ENCODE data around the gene AOC1. TPM values are rescaled to one million over a fixed set of nuclear protein-coding genes. Genes with fewer than 3 reads are reported as not detected.

The AOC1 gene
- total RNA-seq, 1 donor from 2014 or later = 0.17 TPM

DNA sequence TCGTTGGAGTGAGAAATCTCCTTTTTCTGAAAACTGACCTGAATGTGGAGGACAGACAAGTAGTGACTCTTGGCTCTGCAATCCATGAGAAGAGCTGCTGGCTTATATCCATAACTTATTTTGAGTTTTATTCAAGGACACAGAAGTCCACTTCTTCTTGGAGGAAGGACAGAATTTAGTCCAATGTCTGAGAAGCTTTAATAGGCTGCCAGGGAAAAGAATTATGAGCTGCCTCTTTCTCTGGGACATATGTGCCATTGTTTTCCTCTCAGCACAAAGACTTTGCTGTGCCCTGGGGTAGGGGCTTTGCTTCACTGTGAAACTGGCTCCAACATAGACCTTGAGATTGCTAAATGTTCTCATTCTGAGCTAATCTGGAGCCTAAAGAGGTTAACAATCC, 20.5 kb upstream of the AOC1 start:
- intact Hi-C loops (cut with micrococcal nuclease) = no loop called here
- no peak for ATAC-seq

DNA sequence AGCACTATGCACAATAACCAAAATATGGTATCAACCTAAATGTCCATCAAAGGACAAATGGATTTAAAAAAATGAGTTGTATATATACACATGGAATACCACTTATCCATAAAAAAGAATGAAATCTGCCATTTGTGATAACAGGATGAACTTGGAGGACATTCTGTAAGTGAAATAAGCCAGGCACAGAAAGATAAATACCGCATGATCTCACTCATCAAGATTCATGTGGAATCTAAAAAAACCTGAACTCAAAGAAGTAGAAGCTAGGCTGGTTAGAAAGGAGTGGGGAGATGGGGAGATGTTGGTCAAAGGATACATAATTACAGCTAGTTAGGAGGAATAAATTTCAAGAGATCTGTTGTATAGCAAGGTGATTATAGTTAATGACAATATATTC, 17.3 kb upstream of the AOC1 start:
- DNase-seq = no peak
- intact Hi-C loops (cut with micrococcal nuclease) = no loop called here
- no peak for ATAC-seq

More for the DNA sequence above, 20.5 kb upstream of the AOC1 start:
- no peak for DNase-seq

DNA sequence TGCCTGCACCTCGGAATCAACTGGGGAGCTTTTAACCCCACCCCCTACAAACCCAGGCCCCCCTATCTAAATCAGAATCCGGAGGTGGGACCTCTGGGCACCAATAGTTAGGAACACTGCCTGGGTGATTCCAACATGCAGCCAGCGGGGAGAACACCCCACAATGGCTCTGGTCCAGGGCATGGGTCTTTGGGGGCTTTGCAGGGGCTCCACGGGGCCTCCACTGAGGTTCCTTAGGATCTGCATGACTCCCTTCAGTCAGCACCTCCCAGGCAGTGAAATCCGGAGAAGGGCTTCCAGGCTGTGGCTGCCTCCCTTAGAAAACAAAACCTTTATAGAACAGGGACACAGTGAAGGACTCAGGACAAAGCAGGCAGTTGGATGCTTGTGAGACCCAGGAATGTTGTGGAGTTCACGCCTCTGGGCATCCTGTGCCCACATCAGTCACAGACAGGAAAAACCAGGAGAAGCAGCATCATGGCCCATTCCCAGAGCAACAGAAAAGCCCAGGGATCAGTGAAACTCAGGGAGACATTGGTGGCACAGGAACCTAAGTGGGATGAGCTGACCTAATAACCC, 16.5 kb upstream of the AOC1 start:
- intact Hi-C loops (cut with micrococcal nuclease) = no loop called here
- ATAC-seq (no peak), DNase-seq (no peak)

DNA sequence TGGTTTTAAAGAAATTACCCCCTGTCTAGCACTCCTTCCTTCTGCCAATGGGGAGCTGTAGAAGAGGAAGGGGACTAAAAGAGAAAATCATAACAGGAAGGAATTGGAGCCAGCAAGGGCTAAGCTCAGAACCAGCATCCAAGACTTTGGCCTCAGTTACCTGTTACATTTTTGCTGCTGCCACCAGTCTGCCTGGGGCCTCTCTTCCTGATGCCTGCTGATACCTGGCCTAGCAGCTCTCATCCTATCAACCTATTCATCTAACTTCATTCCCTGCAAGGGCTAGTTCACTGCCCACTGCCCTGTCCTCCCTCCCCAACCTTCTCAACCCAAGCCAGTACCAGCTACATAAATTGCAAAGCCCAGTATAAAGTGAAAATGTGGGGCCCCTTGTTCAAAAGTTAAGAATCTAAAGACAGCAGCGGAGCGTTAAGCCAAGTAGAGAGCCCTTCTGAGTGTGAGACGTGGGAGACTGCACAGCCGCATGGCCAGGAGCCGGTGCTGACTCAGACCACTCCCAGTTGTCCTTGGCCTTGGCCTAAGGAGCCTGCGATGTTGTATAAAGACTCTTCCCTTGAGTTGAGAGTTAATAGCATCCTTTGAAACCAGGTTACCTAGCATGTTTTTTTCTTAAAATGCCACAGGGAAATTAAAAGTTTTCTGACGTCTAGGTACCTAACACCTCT, 13.2 kb upstream of the AOC1 start:
- DNase-seq (no peak), ATAC-seq (no peak)
- intact Hi-C loops (cut with micrococcal nuclease) = no loop called here

DNA sequence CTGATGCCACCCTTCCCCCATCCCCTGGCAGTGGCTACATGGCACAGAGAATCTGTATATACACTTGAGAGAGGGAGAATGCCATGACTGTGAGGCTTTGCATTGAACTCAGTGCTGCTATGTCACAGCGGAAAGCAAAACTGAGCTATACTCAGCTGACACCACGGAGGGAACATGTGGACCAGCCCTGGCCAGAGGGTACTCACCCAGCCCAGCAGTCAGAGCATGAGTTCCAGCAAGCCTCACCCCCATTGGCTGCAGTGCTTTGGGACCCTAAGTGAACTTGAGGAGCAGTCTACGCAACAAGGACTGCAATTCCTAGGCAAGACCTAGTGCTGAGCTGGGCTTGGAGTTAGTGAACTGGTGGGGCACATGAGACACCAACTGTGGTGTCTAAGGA, 10.3 kb upstream of the AOC1 start:
- ATAC-seq = no peak
- intact Hi-C loops (cut with micrococcal nuclease) = no loop called here
- DNase-seq = no peak

DNA sequence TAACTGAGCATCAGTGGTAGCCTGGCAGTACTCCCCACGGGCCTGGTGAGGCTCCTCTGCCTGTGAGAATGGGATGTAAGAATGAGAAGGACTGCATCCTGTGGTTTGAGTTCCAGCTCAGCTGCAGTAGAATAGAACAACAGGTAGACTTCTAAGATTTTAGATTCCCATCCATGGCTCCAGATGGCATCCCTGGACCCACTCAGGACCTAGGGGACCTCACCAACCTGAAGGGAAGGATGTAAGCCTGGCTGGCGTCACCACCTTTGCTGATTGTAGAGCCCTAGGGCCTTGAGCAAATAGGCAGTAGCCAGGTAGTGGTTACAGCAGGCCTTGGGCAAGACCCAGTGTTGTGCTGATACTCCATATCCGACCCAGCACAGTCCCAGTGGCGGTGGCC, 9.6 kb upstream of the AOC1 start:
- DNase-seq (no peak), ATAC-seq (no peak)
- intact Hi-C loops (cut with micrococcal nuclease) = no loop called here

DNA sequence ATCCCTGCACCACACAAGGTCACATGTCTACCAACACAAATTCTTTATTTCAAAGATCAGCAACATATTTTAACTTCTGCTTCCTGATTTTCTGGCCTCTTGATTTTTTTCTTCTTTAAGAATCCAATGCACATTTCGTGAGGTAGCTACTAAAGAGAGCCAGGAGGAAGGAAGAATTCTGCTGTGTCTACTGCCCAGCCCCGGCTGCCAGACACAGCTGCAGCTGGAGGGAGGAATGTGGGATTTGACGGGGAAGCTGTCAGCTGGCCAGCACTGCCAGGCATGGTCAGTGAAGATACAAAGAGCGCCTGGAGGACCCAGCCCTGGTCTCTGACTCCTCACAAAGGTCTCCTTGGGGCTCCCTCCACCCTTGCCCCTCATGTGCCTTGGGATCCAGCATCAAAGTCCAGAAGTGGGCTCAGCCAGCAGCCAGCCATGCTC, 6.9 kb upstream of the AOC1 start:
- peak; percentile 80 for DNase-seq
- ATAC-seq = peak; percentile 92
- intact Hi-C loops (cut with micrococcal nuclease) = no loop called here

DNA sequence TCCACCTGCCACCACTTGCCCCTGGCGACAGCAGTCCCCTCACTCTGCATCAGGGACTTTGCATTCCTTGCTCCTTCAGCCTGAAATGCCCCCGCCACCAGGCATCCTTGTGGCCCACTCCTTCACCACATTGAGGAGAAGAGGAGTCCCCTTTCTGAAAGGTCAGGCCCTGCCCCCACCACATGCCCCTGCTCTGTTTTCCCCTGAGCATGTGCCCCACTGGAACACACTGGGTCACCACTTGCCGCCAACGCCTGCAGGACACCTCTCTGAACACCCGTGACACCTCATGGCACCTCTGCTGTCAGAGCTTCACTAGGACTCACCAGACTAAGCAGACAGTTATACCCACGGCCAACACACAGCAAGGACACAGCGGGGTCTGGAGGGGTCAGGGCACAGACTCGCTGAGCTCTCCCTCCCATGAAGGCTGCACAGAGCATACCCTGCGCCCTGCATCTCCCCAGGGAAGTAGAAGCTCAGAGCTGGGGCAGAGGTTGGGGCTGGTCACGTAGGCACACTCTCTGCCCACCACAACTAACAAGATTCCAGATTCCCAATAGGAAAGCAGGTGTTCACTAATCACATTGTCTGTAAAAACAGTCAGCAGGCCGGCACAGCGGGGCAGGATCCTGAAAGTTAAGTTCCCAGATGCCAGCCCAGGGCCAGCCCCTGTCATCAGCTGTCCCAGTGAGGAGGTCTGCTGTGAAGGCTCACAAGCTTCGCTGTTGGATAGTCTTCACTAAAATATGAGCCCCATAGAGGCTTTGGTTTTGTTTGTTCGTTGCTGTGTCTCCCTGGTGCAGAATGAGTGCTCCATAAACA, 5.8 kb upstream of the AOC1 start:
- ATAC-seq (peak; percentile 11), DNase-seq (no peak)
- intact Hi-C loops (cut with micrococcal nuclease) = no loop called here

DNA sequence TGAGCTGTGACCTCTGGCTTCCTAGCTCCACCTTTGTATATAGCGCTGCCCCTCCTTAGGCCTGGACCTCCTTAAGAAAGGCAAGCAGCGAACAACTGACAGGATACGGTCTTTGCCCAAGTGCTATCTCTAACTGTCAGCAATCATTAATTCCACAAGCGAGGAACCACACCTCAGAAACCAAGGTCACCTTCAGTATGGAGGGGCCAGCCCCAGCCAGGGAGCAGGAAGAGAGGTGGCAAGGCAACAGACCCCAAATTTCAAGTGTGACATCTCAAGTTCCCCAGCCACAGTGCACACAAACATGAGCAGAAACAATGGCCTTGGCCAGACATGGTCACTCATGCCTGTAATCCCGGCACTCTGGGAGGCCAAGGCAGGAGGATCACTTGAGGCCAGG, 4.8 kb upstream of the AOC1 start:
- DNase-seq (no peak), ATAC-seq (no peak)
- intact Hi-C loops (cut with micrococcal nuclease) = no loop called here

DNA sequence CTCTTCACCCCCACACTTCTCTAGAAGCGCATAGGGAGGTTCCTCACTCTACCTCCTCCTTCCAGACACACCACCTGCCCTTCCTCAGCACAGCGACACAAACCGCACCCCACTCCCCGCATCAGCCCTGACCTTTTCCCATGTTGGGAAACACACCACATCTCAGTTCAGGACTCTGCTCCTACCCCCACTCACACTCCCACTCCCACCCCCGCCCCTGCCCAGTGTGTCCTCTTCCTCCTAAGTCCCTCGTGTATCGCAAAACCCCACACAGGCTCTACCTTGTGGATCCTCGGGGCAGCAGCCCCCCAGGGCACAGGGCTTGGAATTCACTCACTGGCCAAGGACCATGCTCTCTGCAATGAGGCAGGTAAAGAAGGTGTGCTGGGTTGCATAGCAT, 4.2 kb upstream of the AOC1 start:
- ATAC-seq = no peak
- no peak for DNase-seq
- intact Hi-C loops (cut with micrococcal nuclease) = no loop called here

DNA sequence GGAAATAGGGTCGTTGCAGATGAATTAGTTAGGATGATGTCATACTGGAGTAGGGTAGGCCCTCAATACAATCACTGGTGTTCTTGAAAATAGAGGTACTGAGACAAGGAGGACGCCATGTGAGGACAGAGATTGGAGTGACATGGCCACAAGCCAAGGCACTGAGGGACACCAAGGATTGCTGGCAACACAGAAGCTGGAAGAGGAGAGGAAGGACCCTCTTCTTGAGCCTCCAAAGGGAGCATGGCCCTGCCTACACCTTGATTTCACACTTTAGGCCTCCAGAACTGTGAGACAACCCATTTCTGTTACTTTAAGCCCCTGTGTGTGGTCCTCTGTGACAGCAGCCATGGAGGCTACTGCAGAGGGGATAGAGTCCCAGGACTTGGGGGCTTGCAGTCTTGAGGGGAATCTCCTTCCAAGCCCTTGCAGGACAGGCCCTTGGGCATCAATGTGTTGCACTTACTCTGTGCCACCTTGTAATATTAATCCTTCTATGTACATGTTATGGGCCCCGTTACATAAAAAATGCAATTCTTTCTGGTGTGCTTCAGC, 3.7 kb upstream of the AOC1 start:
- intact Hi-C loops (cut with micrococcal nuclease) = no loop called here
- DNase-seq (no peak), ATAC-seq (no peak)

DNA sequence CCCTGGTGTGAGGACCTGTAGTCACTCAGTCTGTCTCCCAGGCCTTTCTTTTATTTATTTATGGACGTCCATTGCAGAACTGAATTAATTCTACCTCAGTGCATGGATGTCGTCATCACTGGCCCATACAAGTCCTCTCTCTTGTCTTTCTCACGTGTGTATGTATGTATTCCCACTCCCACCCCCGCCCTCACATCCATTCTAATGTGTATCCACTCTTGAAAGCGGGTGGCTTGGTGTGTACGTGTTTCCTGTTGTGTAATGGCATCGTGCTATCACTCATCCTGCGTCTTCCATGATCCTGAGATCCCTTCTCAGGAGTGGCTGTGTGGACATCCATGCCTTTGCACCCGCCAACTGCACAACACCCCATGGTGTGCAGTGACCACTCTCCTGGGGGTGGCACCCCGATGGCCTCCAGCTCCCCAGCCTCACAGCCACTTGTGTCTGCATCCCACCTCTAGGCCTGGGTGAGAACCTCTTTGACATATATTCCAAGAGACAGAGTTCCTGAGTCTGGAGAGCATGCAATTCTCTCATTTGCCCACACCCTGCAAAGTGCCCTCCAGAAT, 3.0 kb upstream of the AOC1 start:
- intact Hi-C loops (cut with micrococcal nuclease) = no loop called here
- no peak for ATAC-seq
- no peak for DNase-seq

DNA sequence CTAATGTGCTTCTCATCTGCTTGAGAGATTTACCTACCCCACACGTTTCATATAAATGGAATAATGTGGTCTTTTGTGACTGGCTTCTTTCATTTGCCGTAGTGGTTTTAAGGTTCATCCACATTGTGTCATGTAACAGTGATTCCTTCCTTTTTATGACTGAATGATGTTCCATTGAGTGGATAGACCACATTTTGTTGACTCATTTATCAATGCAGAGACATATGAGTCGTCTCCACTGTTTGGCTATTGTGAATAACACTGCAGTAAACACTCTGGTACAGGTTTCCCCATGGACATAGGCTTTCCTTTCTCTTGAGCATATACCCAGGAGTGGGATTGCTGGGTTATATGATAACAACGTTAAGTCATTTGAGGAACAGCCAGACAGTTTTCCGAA, 2.0 kb upstream of the AOC1 start:
- DNase-seq (no peak), ATAC-seq (no peak)
- intact Hi-C loops (cut with micrococcal nuclease) = no loop called here

DNA sequence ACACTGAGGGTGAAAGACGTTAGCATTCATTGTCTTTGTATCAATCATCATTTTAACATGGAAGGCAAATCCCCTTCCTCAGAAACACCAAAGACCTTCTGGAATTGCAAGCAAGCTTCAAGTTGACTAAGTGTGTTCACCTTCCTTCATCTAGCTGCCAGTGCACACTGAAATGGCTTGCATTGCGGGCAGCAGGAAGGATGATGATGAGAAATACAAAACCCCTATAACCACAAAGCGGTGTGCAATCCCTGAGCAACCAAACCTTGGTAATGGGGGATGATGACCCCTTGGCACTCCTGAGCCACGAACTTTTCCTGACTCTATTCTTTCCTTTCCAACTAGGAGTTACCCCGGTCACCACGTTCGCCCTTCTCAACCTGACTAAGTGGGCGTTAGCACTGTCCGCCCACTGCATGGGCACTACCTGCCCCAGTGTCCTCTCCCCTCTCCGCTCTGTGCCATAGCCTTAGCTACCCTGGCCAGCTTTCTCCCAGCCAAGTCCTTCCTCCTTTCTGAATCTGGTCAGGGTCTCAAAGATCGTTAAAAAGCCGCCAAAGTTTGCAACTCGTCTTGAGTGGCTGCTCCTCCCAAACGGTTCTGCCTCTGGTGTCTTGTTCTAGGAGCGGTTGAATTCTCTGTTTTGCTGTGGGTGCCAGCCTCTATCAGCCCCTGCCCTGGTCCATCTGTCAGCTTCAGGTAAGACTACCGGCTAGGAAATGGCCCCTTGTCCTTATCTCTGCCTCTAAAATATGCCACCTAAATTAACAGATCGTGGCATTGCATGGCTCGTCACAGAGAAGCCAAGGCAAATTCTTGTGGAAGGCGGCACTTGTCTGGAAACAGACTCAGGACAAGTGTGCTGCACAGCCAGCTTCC, 586 bp upstream of the AOC1 start:
- ATAC-seq (no peak), DNase-seq (no peak)
- intact Hi-C loops (cut with micrococcal nuclease) = no loop called here

DNA sequence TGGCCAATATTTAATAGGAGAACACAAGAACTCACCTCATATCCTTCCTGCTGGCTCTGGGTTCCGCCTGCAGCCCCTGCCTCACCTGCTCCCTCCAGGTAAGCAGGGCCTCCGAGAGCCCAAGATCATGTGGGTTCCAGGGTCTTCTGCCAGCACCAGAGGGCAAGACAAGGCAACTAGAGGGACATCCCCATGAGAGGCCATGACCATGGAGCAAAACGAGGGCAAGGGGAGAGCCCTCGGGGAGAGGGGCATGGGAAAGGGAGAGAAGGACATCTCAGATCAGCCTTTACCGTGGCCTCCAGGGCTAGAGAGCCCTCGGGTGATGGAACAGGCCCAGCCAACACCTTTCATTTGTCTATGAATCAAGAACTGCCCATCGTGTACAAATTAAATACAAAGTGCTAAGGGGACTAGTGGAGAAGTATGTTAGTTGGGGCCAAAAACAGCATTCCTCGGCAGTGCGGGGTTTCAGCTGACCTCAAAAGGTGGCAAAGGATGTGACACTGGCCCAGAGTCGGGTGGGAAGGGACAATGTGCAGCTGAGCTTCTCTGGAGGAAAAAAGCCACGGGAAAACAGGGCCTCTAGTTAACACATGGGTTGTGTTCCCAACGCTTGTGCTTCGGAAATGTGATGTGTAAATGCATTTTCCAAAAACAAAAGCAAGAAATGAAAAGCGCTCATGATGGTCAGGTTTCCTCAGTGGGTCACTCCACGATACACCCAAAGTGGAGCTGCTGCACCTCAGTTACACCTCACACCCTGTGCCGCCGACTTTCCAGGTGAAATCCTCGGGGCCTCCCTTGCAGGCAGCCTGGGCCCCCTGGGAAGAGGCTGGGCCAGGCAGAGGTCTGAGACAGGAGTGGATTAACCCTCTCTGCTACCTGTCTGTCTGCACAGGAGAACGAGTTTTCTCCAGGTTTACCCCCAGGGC, 2.0 kb downstream of the AOC1 start:
- ATAC-seq (no peak), DNase-seq (no peak)
- intact Hi-C loops (cut with micrococcal nuclease) = no loop called here

DNA sequence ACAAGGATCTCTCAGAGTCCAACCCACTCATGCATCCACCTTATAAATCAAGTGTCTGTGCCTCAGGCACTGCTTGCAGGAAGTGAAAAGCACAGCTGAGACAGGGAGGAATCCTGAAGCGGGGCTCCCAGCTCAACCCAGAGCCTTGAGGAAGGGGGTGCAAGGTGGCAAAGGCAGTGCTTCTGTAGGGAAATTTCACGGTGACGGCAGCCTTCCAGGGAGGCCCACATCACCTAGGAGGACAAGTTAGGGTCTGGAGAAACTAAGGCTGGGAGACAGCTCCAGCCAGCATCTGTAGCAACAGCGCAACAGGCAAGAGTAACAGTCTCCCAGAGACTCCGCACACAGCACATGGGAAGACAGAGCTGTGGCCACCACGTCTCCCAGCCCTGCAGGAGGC, 2.7 kb downstream of the AOC1 start:
- ATAC-seq (no peak), DNase-seq (no peak)
- intact Hi-C loops (cut with micrococcal nuclease) = no loop called here

DNA sequence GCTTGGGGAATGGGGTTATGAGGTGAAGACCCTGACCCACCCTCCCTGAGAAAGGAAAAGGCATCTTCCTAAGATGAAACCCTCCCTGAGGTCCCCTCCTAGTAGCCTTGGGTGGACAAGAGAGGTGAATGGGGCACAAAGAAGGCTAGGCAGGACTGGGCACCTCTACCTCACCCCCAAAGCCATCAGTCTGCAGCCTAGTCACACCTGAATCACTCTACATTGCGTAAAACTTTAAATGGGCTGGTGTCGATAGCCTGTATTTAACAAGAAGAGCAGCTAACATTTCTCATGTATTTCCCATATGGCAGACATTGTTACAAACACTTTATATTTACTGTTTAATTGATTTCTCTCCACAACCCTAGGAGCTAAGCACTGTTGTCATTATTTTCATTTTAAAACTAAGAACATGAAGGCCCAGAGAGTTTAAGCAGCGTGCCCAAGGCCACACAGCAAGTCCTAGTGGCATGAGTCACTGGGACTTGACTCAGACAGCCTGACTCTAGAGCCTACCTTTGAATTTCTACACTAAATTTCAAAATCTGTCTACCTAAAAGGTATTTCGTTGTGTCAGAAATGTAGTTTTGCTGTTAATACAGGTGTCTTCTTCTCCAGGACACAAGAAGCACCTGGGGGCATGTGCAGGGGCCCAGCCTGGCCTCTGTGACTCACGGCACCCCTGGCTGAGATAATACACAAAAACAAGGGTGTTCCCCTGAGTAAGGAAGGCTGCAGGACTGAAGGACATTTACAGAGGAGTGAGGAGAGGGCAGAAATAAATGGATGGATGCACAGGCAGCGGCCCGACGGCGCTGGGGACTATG, 3.4 kb downstream of the AOC1 start:
- no peak for ATAC-seq
- no peak for DNase-seq
- intact Hi-C loops (cut with micrococcal nuclease) = no loop called here

Data from left ventricle myocardium superior (tissue), 1 donor.